ENCODE results near the gene GLCE. TPM values are rescaled to one million over a fixed set of nuclear protein-coding genes. Genes with fewer than 3 reads are reported as not detected.

Gene GLCE
- total RNA-seq, 1 donor from 2014 or later: 7.8 TPM

DNA sequence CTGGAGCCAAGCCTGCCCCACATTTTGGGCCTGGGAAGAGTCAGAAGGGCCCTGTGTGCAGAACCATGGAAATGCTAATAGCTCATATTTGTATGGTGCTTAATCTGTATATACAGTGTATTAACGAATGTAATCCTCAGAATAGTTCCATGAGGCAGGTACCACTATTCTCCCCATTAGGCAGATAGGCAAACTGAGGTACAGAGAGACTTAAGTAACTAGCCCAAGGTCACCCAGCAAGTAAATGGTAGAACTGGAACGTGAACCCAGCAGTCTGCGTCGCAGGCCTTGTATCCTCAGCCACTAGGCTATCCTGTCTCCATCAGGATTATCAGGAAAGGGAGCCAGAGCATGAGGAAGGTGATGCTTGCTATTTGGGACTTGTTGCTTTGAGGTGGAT lies 28.0 kb upstream of the GLCE start:
- peaks cover 3% of the 10 kb centered on the region for H3K27me3 ChIP-seq (ENCODE audit: low read depth)
- peaks cover 11% of the 10 kb centered on the region for H3K4me1 ChIP-seq
- H3K27ac ChIP-seq (replicated peaks): no peak overlapping the region
- H3K4me3 ChIP-seq: no peak overlapping the region
- intact Hi-C loops (cut with micrococcal nuclease): no loop called here
- H3K9me3 ChIP-seq (replicated peaks): no peaks in the 10 kb centered on the region
- DNase-seq: no peak
- TF ChIP-seq CTCF (IDR thresholded peaks at IDR 0.05; ENCODE audit: borderline replicate concordance): no peak
- no peaks in the 10 kb centered on the region for H3K36me3 ChIP-seq

GRCh38 chr15:69132977-69133861 lies 27.2 kb upstream of the GLCE start:
- Histone ChIP-seq H3K27me3 (ENCODE audit: low read depth) (peaks cover 10% of the 10 kb centered on the region), H3K4me1 (peaks cover 10% of the 10 kb centered on the region), H3K4me3 (no peak overlapping the region), H3K36me3 (no peaks in the 10 kb centered on the region), H3K27ac (replicated peaks) (no peak overlapping the region), H3K9me3 (replicated peaks) (no peaks in the 10 kb centered on the region)
- no peak for DNase-seq
- no peak for TF ChIP-seq CTCF (IDR thresholded peaks at IDR 0.05; ENCODE audit: borderline replicate concordance)
- intact Hi-C loops (cut with micrococcal nuclease): no loop called here

DNA sequence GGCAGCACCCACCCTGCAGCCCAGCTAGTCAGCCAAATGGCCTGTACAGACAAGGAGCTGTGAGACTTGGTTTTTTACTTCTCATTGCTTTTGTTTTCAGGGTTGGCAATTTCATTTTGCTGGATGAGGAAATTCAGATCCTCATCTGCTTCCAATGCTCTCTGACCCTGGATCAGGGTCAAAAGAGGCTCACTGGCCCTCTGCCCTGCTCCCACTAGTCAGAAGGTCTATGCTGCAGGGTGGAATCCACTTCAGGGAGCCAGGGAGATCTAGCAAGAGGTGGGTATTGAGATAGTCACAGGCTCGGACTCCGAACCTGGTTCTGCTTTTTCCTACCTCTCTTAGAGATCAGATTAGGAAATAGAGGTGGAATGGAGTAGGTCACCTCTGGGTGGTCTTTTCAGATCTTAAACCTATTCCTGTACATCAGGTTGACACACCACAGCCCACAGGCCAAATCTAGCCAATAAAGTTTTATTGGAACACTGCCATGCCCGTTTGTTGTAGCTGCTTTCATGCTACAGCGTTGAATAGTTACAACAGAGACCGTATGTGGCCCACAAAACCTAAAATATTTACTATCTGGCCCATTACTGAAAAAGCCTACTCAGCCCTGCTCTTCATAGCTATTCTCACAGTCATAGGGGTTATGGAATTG lies 26.4 kb upstream of the GLCE start:
- intact Hi-C loops (cut with micrococcal nuclease): no loop called here
- Histone ChIP-seq H3K27ac (replicated peaks) (no peak overlapping the region), H3K4me1 (peaks cover 2% of the 10 kb centered on the region), H3K36me3 (no peaks in the 10 kb centered on the region), H3K27me3 (ENCODE audit: low read depth) (peaks cover 18% of the 10 kb centered on the region), H3K4me3 (no peak overlapping the region), H3K9me3 (replicated peaks) (no peaks in the 10 kb centered on the region)
- no peak for TF ChIP-seq CTCF (IDR thresholded peaks at IDR 0.05; ENCODE audit: borderline replicate concordance)
- no peak for DNase-seq

GRCh38 chr15:69134791-69135190 lies 25.6 kb upstream of the GLCE start:
- TF ChIP-seq CTCF (IDR thresholded peaks at IDR 0.05; ENCODE audit: borderline replicate concordance): no peak
- H3K4me1 ChIP-seq: no peaks in the 10 kb centered on the region
- no peaks in the 10 kb centered on the region for H3K36me3 ChIP-seq
- H3K27me3 ChIP-seq (ENCODE audit: low read depth): peaks cover 26% of the 10 kb centered on the region
- H3K9me3 ChIP-seq (replicated peaks): no peaks in the 10 kb centered on the region
- DNase-seq: no peak
- H3K27ac ChIP-seq (replicated peaks): no peak overlapping the region
- intact Hi-C loops (cut with micrococcal nuclease): no loop called here
- no peak overlapping the region for H3K4me3 ChIP-seq

DNA sequence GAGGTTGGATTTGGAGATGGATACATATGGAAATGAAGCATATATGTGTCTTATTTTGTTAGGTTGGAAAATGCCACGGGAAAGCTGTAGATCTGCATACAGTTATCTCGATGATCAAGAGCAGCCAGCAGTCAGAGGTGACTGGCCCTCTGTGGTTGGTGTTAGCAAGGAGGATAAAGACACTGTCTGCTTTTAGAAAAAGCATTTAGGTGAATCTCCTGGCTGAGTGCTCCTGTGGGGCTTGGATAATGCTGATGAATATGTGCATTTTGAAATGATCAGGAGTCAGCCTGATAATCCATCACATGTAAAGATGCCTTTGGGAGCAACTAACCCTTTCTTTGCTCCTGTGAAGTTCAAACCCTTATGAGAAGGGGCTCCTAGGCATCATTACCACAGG lies 24.9 kb upstream of the GLCE start:
- DNase-seq: no peak
- Histone ChIP-seq H3K4me3 (no peak overlapping the region), H3K27me3 (ENCODE audit: low read depth) (peaks cover 33% of the 10 kb centered on the region), H3K27ac (replicated peaks) (no peak overlapping the region), H3K36me3 (no peaks in the 10 kb centered on the region), H3K4me1 (no peaks in the 10 kb centered on the region), H3K9me3 (replicated peaks) (no peaks in the 10 kb centered on the region)
- no peak for TF ChIP-seq CTCF (IDR thresholded peaks at IDR 0.05; ENCODE audit: borderline replicate concordance)
- intact Hi-C loops (cut with micrococcal nuclease): no loop called here
